ENCODE data around the gene CARD10. TPM values are rescaled to one million over a fixed set of nuclear protein-coding genes. Genes with fewer than 3 reads are reported as not detected.

The CARD10 gene
- total and polyA plus RNA-seq, 4 donors: 6.8 to 16.3 (median 10.2) TPM

DNA sequence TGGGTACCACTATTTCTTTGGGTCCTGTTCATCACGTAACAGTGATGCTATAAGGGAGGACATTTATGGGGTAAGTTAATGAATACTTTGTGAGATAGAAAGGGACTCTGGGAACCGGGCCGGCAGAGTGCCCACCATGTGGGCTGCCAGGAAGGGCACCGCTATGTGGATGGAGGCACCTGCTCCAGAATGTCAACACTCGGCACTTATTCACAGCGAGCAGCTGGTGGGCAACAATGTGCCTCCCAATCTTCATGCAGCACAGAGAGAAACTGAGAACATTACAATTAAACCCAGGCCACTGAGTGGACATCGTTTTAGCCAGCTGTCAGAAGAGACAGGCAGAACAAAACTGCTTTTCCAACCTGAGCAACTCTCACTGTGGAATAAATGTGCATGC lies 76.1 kb downstream of the CARD10 start:
- TF ChIP-seq, protein P1, sequence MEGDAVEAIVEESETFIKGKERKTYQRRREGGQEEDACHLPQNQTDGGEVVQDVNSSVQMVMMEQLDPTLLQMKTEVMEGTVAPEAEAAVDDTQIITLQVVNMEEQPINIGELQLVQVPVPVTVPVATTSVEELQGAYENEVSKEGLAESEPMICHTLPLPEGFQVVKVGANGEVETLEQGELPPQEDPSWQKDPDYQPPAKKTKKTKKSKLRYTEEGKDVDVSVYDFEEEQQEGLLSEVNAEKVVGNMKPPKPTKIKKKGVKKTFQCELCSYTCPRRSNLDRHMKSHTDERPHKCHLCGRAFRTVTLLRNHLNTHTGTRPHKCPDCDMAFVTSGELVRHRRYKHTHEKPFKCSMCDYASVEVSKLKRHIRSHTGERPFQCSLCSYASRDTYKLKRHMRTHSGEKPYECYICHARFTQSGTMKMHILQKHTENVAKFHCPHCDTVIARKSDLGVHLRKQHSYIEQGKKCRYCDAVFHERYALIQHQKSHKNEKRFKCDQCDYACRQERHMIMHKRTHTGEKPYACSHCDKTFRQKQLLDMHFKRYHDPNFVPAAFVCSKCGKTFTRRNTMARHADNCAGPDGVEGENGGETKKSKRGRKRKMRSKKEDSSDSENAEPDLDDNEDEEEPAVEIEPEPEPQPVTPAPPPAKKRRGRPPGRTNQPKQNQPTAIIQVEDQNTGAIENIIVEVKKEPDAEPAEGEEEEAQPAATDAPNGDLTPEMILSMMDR (IDR thresholded peaks at IDR 0.05; ENCODE audit: control extremely low read depth, extremely low read depth): no peak
- DNase-seq (no peak), ATAC-seq (ENCODE audit: insufficient read depth, low FRiP score) (no peak)
- no peaks in the 10 kb centered on the region for H3K4me1 ChIP-seq (ENCODE audit: control insufficient read depth in 5 of 5, insufficient read depth in 5 of 5, low read length in 5 of 5)
- H3K27me3 ChIP-seq (ENCODE audit: control insufficient read depth in 3 of 3, insufficient read depth in 3 of 3, low read length in 2 of 3): peaks cover 0 to 4% (median 0%) of the 10 kb centered on the region in 3 donors
- no peak overlapping the region for H3K4me3 ChIP-seq
- no peaks in the 10 kb centered on the region for H3K36me3 ChIP-seq (ENCODE audit: control insufficient read depth in 4 of 4, insufficient read depth in 4 of 4, low read length in 4 of 4)
- H3K9ac ChIP-seq (ENCODE audit: insufficient read depth in 1 of 2, low read length in 2 of 2): no peak overlapping the region
- WGBS, 2 donors: 86 to 95% methylated on average over 7 of the region's 7 CpGs
- H3K9me3 ChIP-seq (ENCODE audit: control insufficient read depth in 4 of 4, insufficient read depth in 3 of 4, low read length in 3 of 4): peaks cover 0 to 12% (median 3%) of the 10 kb centered on the region in 4 donors
- H3K27ac ChIP-seq (ENCODE audit: low read depth in 1 of 2, low read length in 1 of 2): no peak overlapping the region

GRCh38 chr22:37442537-37442936 lies 76.7 kb downstream of the CARD10 start:
- TF ChIP-seq, protein P1 (IDR thresholded peaks at IDR 0.05; ENCODE audit: control extremely low read depth, extremely low read depth): no peak
- Histone ChIP-seq H3K9me3 (ENCODE audit: control insufficient read depth in 4 of 4, insufficient read depth in 3 of 4, low read length in 3 of 4) (peaks cover 0 to 12% (median 3%) of the 10 kb centered on the region in 4 donors), H3K9ac (ENCODE audit: insufficient read depth in 1 of 2, low read length in 2 of 2) (no peak overlapping the region), H3K27me3 (ENCODE audit: control insufficient read depth in 3 of 3, insufficient read depth in 3 of 3, low read length in 2 of 3) (peaks cover 0 to 4% (median 0%) of the 10 kb centered on the region in 3 donors), H3K4me1 (ENCODE audit: control insufficient read depth in 5 of 5, insufficient read depth in 5 of 5, low read length in 5 of 5) (no peaks in the 10 kb centered on the region), H3K4me3 (no peak overlapping the region), H3K36me3 (ENCODE audit: control insufficient read depth in 4 of 4, insufficient read depth in 4 of 4, low read length in 4 of 4) (no peaks in the 10 kb centered on the region), H3K27ac (ENCODE audit: low read depth in 1 of 2, low read length in 1 of 2) (no peak overlapping the region)
- ATAC-seq (ENCODE audit: insufficient read depth, low FRiP score): no peak
- WGBS, 2 donors: 62 to 77% methylated on average over 2 of the region's 2 CpGs
- no peak for DNase-seq

GRCh38 chr22:37442135-37442534 lies 77.1 kb downstream of the CARD10 start:
- peaks cover 0 to 4% (median 0%) of the 10 kb centered on the region in 3 donors for H3K27me3 ChIP-seq (ENCODE audit: control insufficient read depth in 3 of 3, insufficient read depth in 3 of 3, low read length in 2 of 3)
- H3K27ac ChIP-seq (ENCODE audit: low read depth in 1 of 2, low read length in 1 of 2): no peak overlapping the region
- DNase-seq: no peak
- H3K4me1 ChIP-seq (ENCODE audit: control insufficient read depth in 5 of 5, insufficient read depth in 5 of 5, low read length in 5 of 5): no peaks in the 10 kb centered on the region
- H3K9me3 ChIP-seq (ENCODE audit: control insufficient read depth in 4 of 4, insufficient read depth in 3 of 4, low read length in 3 of 4): peaks cover 0 to 12% (median 3%) of the 10 kb centered on the region in 4 donors
- H3K36me3 ChIP-seq (ENCODE audit: control insufficient read depth in 4 of 4, insufficient read depth in 4 of 4, low read length in 4 of 4): no peaks in the 10 kb centered on the region
- H3K4me3 ChIP-seq: no peak overlapping the region
- no peak for ATAC-seq (ENCODE audit: insufficient read depth, low FRiP score)
- no peak overlapping the region for H3K9ac ChIP-seq (ENCODE audit: insufficient read depth in 1 of 2, low read length in 2 of 2)
- WGBS, 2 donors: 75 to 79% methylated on average over 8 of the region's 8 CpGs
- TF ChIP-seq, protein P1 (IDR thresholded peaks at IDR 0.05; ENCODE audit: control extremely low read depth, extremely low read depth): no peak

GRCh38 chr22:37440875-37441274 lies 78.3 kb downstream of the CARD10 start:
- no peaks in the 10 kb centered on the region for H3K4me1 ChIP-seq (ENCODE audit: control insufficient read depth in 5 of 5, insufficient read depth in 5 of 5, low read length in 5 of 5)
- no peak overlapping the region for H3K9ac ChIP-seq (ENCODE audit: insufficient read depth in 1 of 2, low read length in 2 of 2)
- no peak for ATAC-seq (ENCODE audit: insufficient read depth, low FRiP score)
- H3K27ac ChIP-seq (ENCODE audit: low read depth in 1 of 2, low read length in 1 of 2): no peak overlapping the region
- TF ChIP-seq, protein P1 (IDR thresholded peaks at IDR 0.05; ENCODE audit: control extremely low read depth, extremely low read depth): no peak
- H3K36me3 ChIP-seq (ENCODE audit: control insufficient read depth in 4 of 4, insufficient read depth in 4 of 4, low read length in 4 of 4): no peaks in the 10 kb centered on the region
- H3K9me3 ChIP-seq (ENCODE audit: control insufficient read depth in 4 of 4, insufficient read depth in 3 of 4, low read length in 3 of 4): peaks cover 0 to 12% (median 3%) of the 10 kb centered on the region in 4 donors
- no peak for DNase-seq
- WGBS, 2 donors: 91 to 95% methylated on average over 4 of the region's 4 CpGs
- no peak overlapping the region for H3K4me3 ChIP-seq
- peaks cover 0 to 4% (median 0%) of the 10 kb centered on the region in 3 donors for H3K27me3 ChIP-seq (ENCODE audit: control insufficient read depth in 3 of 3, insufficient read depth in 3 of 3, low read length in 2 of 3)

Measured in lung (tissue), 12 donors.